IMR-90 (cell line): Measurements from ENCODE around the gene TAAR2. TPM values are rescaled to one million over a fixed set of nuclear protein-coding genes. Genes with fewer than 3 reads are reported as not detected.

ENCODE experiments used
- ATAC-seq: fragments of 200-7000 bp; cut with Tn5 transposase; 2 replicates; pipeline ENCODE4 v1.9.1; 2020; ENCODE audit warnings: low read depth, mild to moderate bottlenecking, moderate library complexity
- BruUV-seq: library from RNA; stranded (reverse); fragments of 400-500 nt; replicated peaks from 2 replicates; lab custom pipeline; 2021; lab: Mats Ljungman, UMichigan
- CTCF ChIA-PET: fragments of 300-600 bp; formaldehyde crosslinking; extraction: SDS; loops from one replicate; lab custom pipeline; 2021; ENCODE audit warnings: antibody characterized with exemption; lab: Yijun Ruan, JAX
- POLR2A ChIA-PET: fragments of 300-600 bp; sonication (Branson Sonifier 250); formaldehyde crosslinking; loops from one replicate; lab custom pipeline; 2022; ENCODE audit warnings: antibody characterized with exemption; ENCODE audit not compliant: unreplicated experiment; lab: Charles Lee
- DNase-seq: peaks from one replicate; pipeline ENCODE4 v3.0.0; 2013
- H2AFZ ChIP-seq: replicated peaks from 2 replicates; pipeline ENCODE3; 2013; ENCODE audit warnings: low read length, mild to moderate bottlenecking; ENCODE audit not compliant: poor library complexity
- H2AK5ac ChIP-seq: 2 replicates; pipeline ENCODE4 v1.6.1; 2013; ENCODE audit warnings: low read depth, low read length, inconsistent platforms
- H2AK9ac ChIP-seq: replicated peaks from 2 replicates; pipeline ENCODE3; 2013; ENCODE audit warnings: mild to moderate bottlenecking, low read depth, low read length, moderate library complexity; ENCODE audit not compliant: poor library complexity
- H2BK120ac ChIP-seq: 2 replicates; pipeline ENCODE4 v1.6.1; 2013; ENCODE audit warnings: low read depth, low read length, inconsistent platforms
- H2BK15ac ChIP-seq: 3 replicates; pipeline ENCODE4 v1.6.1; 2013; ENCODE audit warnings: low read depth, low read length, inconsistent platforms
- H2BK20ac ChIP-seq: 2 replicates; pipeline ENCODE4 v1.6.1; 2013; ENCODE audit warnings: low read depth, mild to moderate bottlenecking, inconsistent platforms, low read length, moderate library complexity
- H2BK5ac ChIP-seq: 2 replicates; pipeline ENCODE4 v1.6.1; 2013; ENCODE audit warnings: mild to moderate bottlenecking, low read depth, low read length, inconsistent platforms; ENCODE audit not compliant: poor library complexity, severe bottlenecking
- H3K14ac ChIP-seq: replicated peaks from 2 replicates; pipeline ENCODE4 v1.6.1; 2013; ENCODE audit warnings: low read depth, low read length, inconsistent platforms
- H3K18ac ChIP-seq: 2 replicates; pipeline ENCODE4 v1.6.1; 2013; ENCODE audit warnings: low read depth, low read length, control low read depth
- H3K23ac ChIP-seq: 2 replicates; pipeline ENCODE4 v1.6.1; 2013; ENCODE audit warnings: low read depth, low read length, inconsistent platforms
- H3K27ac ChIP-seq: 2 replicates; pipeline ENCODE4 v1.5.1; 2013; ENCODE audit warnings: mild to moderate bottlenecking, control low read depth, low read length; ENCODE audit not compliant: insufficient read depth
- H3K27me3 ChIP-seq: 2 replicates; pipeline ENCODE4 v1.6.1; 2013; ENCODE audit warnings: low read length; ENCODE audit not compliant: control insufficient read depth, insufficient read depth
- H3K36me3 ChIP-seq: 2 replicates; pipeline ENCODE4 v1.6.1; 2013; ENCODE audit warnings: low read length, mixed read lengths; ENCODE audit not compliant: control insufficient read depth, insufficient read depth
- H3K4ac ChIP-seq: 2 replicates; pipeline ENCODE4 v1.6.1; 2013; ENCODE audit warnings: low read depth, low read length, inconsistent platforms
- H3K4me1 ChIP-seq: 2 replicates; pipeline ENCODE4 v1.6.1; 2013; ENCODE audit warnings: low read length, mixed read lengths; ENCODE audit not compliant: control insufficient read depth, insufficient read depth
- H3K4me2 ChIP-seq: 2 replicates; pipeline ENCODE4 v1.6.1; 2013; ENCODE audit warnings: low read depth, mild to moderate bottlenecking, control low read depth, low read length, moderate library complexity
- H3K4me3 ChIP-seq: 2 replicates; pipeline ENCODE4 v1.5.1; 2013; ENCODE audit warnings: low read depth, mild to moderate bottlenecking, control low read depth, low read length, moderate library complexity; ENCODE audit not compliant: insufficient read depth
- H3K56ac ChIP-seq: 2 replicates; pipeline ENCODE4 v1.6.1; 2013; ENCODE audit warnings: low read length, inconsistent platforms; ENCODE audit not compliant: insufficient read depth; ENCODE audit errors: extremely low read depth
- H3K79me1 ChIP-seq, 2 experiments: 2 replicates each; pipeline ENCODE4 v1.6.1; 2013; ENCODE audit warnings: low read length in 2 of 2, inconsistent platforms in 1 of 2, low read depth in 1 of 2
- H3K9ac ChIP-seq: 2 replicates; pipeline ENCODE4 v1.6.1; 2013; ENCODE audit warnings: low read depth, low read length, control low read depth
- H3K9me1 ChIP-seq: 2 replicates; pipeline ENCODE4 v1.6.1; 2013; ENCODE audit warnings: low read length, inconsistent platforms; ENCODE audit not compliant: insufficient read depth
- H3K9me3 ChIP-seq: 2 replicates; pipeline ENCODE4 v1.6.1; 2013; ENCODE audit warnings: low read length; ENCODE audit not compliant: control insufficient read depth, insufficient read depth
- H4K20me1 ChIP-seq: 2 replicates; pipeline ENCODE4 v1.6.1; 2013; ENCODE audit warnings: low read length, inconsistent platforms; ENCODE audit not compliant: insufficient read depth
- H4K5ac ChIP-seq: 2 replicates; pipeline ENCODE4 v1.6.1; 2013; ENCODE audit warnings: mild to moderate bottlenecking, low read depth, low read length, control low read depth
- H4K8ac ChIP-seq, 2 experiments: 2 replicates each; pipeline ENCODE4 v1.6.1; 2013; ENCODE audit warnings: low read depth in 2 of 2, low read length in 2 of 2, control low read depth in 1 of 2, inconsistent platforms in 1 of 2
- H4K91ac ChIP-seq: 2 replicates; pipeline ENCODE4 v1.6.1; 2013; ENCODE audit warnings: low read depth, low read length, inconsistent platforms; ENCODE audit not compliant: insufficient read depth
- BHLHE40 ChIP-seq: fragments of 150-350 bp; IDR thresholded peaks from 2 replicates; pipeline ENCODE4 v1.6.1; 2016; ENCODE audit warnings: mild to moderate bottlenecking, low read depth, low read length
- CEBPB ChIP-seq: IDR thresholded peaks from 2 replicates; pipeline ENCODE4 v1.6.1; 2012; ENCODE audit warnings: low read depth, low read length, improper control_type of control experiment
- CHD1 ChIP-seq: IDR thresholded peaks from 2 replicates; pipeline ENCODE4 v1.6.1; 2012; ENCODE audit warnings: low read depth, low read length, improper control_type of control experiment
- CTCF ChIP-seq: conservative IDR thresholded peaks from 2 replicates; pipeline ENCODE4 v1.5.1; 2012; ENCODE audit warnings: mild to moderate bottlenecking, low read depth, low read length, improper control_type of control experiment
- ELK1 ChIP-seq: fragments of 150-350 bp; IDR thresholded peaks from 2 replicates; pipeline ENCODE4 v1.6.1; 2016; ENCODE audit warnings: low read depth, mild to moderate bottlenecking, low read length, moderate library complexity, borderline replicate concordance
- FOS ChIP-seq: fragments of 150-350 bp; IDR thresholded peaks from 2 replicates; pipeline ENCODE4 v1.6.1; 2016; ENCODE audit warnings: low read depth, low read length
- MAFK ChIP-seq: IDR thresholded peaks from 2 replicates; pipeline ENCODE4 v1.6.1; 2012; ENCODE audit warnings: low read depth, low read length, improper control_type of control experiment
- MAZ ChIP-seq: IDR thresholded peaks from 2 replicates; pipeline ENCODE4 v1.6.1; 2012; ENCODE audit warnings: low read depth, mild to moderate bottlenecking, low read length, improper control_type of control experiment, moderate library complexity, borderline replicate concordance
- MXI1 ChIP-seq: IDR thresholded peaks from 2 replicates; pipeline ENCODE4 v1.6.1; 2012; ENCODE audit warnings: low read depth, mild to moderate bottlenecking, low read length, moderate library complexity, borderline replicate concordance
- NFE2L2 ChIP-seq: fragments of 150-350 bp; IDR thresholded peaks from 2 replicates; pipeline ENCODE4 v1.6.1; 2016; ENCODE audit warnings: low read depth, mild to moderate bottlenecking, low read length
- POLR2A ChIP-seq: IDR thresholded peaks from 2 replicates; pipeline ENCODE4 v1.6.1; 2012; ENCODE audit warnings: mild to moderate bottlenecking, low read depth, low read length
- RAD21 ChIP-seq: IDR thresholded peaks from 2 replicates; pipeline ENCODE4 v1.6.1; 2012; ENCODE audit warnings: low read length, improper control_type of control experiment
- RCOR1 ChIP-seq: IDR thresholded peaks from 2 replicates; pipeline ENCODE4 v1.6.1; 2012; ENCODE audit warnings: mild to moderate bottlenecking, low read length, improper control_type of control experiment; ENCODE audit not compliant: insufficient replicate concordance
- RFX5 ChIP-seq: IDR thresholded peaks from 2 replicates; pipeline ENCODE4 v1.8.0; 2012; ENCODE audit warnings: low read depth, mild to moderate bottlenecking, low read length, moderate library complexity
- SMC3 ChIP-seq: fragments of 150-350 bp; IDR thresholded peaks from 2 replicates; pipeline ENCODE4 v1.6.1; 2016; ENCODE audit warnings: low read depth, mild to moderate bottlenecking, antibody characterized with exemption, low read length, moderate library complexity
- USF2 ChIP-seq: fragments of 150-350 bp; IDR thresholded peaks from 2 replicates; pipeline ENCODE4 v1.6.1; 2017; ENCODE audit warnings: mild to moderate bottlenecking, antibody characterized with exemption, low read length, low read depth
- WGBS, 2 experiments: methylation state at CpG; one replicate each; pipeline versions ENCODE4 v1.1.5 to v1.1.7; 2013; ENCODE audit warnings: missing lambda C conversion rate in 2 of 2; ENCODE audit not compliant: insufficient read length in 1 of 2; ENCODE audit errors: extremely low coverage in 2 of 2; 5-methylcytosine and 5-hydroxymethylcytosine counted together
- dilution Hi-C: fragments of 300-500 bp; cut with HindIII; formaldehyde crosslinking; loops from one replicate; pipeline ENCODE4 v1.14.3; 2018; ENCODE audit warnings: low sequenced_read_pairs; ENCODE audit not compliant: unreplicated experiment
- in situ Hi-C: fragments of 300-500 bp; cut with MboI; formaldehyde crosslinking; loops from 3 replicates; pipeline ENCODE4 v1.14.3; 2019; ENCODE audit warnings: low sequenced_read_pairs, inconsistent platforms, mixed read lengths
- intact Hi-C: fragments of 100-400 bp; cut with micrococcal nuclease; formaldehyde crosslinking; loops from 2 replicates; pipeline ENCODE4 v1.10.0; 2022
- polyA plus RNA-seq, 3 experiments: library from polyadenylated mRNA; depleted of rRNA; stranded (reverse); fragments of >200 nt; gene quantifications; 2 replicates each; pipeline ENCODE4 v1.2.3, GENCODE V29; 2012; ENCODE audit warnings: low replicate concordance in 1 of 3
- total RNA-seq: library from RNA; depleted of rRNA; stranded (reverse); fragments of >200 nt; gene quantifications from 2 replicates; pipeline ENCODE4 v1.2.3, GENCODE V29; 2012

Gene TAAR2
- total and polyA plus RNA-seq, 2 of the 4 experiments (the other 2 are of a cell fraction) = not detected

- no peak overlapping the region for H2BK5ac ChIP-seq
- intact Hi-C loops = no loop called here
- no CpG with 5 or more reads among the region's 6 CpGs for WGBS, 2 experiments
Observed at GRCh38 chr6:132623106-132623845, 799 bp downstream of the TAAR2 start.

More at GRCh38 chr6:132623106-132623845, 799 bp downstream of the TAAR2 start:
- Histone ChIP-seq H3K14ac (no peak overlapping the region), H3K36me3 (no peaks in the 10 kb centered on the region), H4K91ac (no peak overlapping the region), H4K20me1 (no peaks in the 10 kb centered on the region), H3K23ac (no peak overlapping the region), H3K4me1 (no peaks in the 10 kb centered on the region), H3K79me1 (no peaks in the 10 kb centered on the region), H3K27ac (no peak overlapping the region), H3K9ac (no peak overlapping the region), H4K5ac (no peak overlapping the region), H3K9me1 (no peaks in the 10 kb centered on the region), H2BK20ac (no peak overlapping the region), H4K8ac (no peak overlapping the region), H3K18ac (no peak overlapping the region), H2AK5ac (no peak overlapping the region), H3K27me3 (peaks cover 26% of the 10 kb centered on the region), H3K56ac (no peak overlapping the region), H3K4me2 (no peak overlapping the region), H3K9me3 (no peaks in the 10 kb centered on the region), H2BK120ac (no peak overlapping the region), H2AK9ac (no peak overlapping the region), H3K4me3 (no peak overlapping the region), H2AFZ (no peak overlapping the region), H3K4ac (no peak overlapping the region), H2BK15ac (no peak overlapping the region)
- TF ChIP-seq CEBPB (no peak), RFX5 (no peak), MXI1 (no peak), NFE2L2 (no peak), CTCF (no peak), SMC3 (no peak), FOS (no peak), MAZ (no peak), RCOR1 (no peak), USF2 (no peak), MAFK (no peak), BHLHE40 (no peak), POLR2A (no peak), CHD1 (no peak), RAD21 (no peak), ELK1 (no peak)
- DNase-seq (no peak), ATAC-seq (no peak)
- in situ Hi-C loops = no loop called here
- POLR2A ChIA-PET = no interaction called here
- dilution Hi-C loops = no loop called here
- BruUV-seq = no TSS peak
- CTCF ChIA-PET = no interaction called here
